ENCODE measurements around the gene EPRS1. TPM values are rescaled to one million over a fixed set of nuclear protein-coding genes. Genes with fewer than 3 reads are reported as not detected.
A peak's percentile ranks its signal among the peaks of the same experiment; 100 is the strongest.

Gene EPRS1
- total and polyA plus RNA-seq, 9 of the 15 experiments (the other 6 are each of a cell fraction or from before 2014, with no cell fraction given) = 129 to 291 (median 248) TPM

GRCh38 chr1:220032911-220033310, 13.4 kb downstream of the EPRS1 start (continued):
- no peak for TF ChIP-seq ZNF586 (CRISPR knock-in tag; conservative IDR thresholded peaks at IDR 0.05)
- no peak for TF ChIP-seq NR4A1 (CRISPR knock-in tag; IDR thresholded peaks at IDR 0.05)
- TF ChIP-seq NR4A1 (tag; IDR thresholded peaks at IDR 0.05) = no peak

GRCh38 chr1:220031287-220031686, 15.0 kb downstream of the EPRS1 start:
- H3K4me1 ChIP-seq (replicated peaks in 1 of 2; ENCODE audit: control insufficient read depth in 2 of 2, insufficient read depth in 2 of 2, low read length in 2 of 2) = no peaks in the 10 kb centered on the region
- ChIA-PET POLR2A (interaction anchor here (1.3 to 1.6 kb wide), 3 partner anchors 8 to 28 kb away, joined by 3 to 11 read pairs (median 3); no protein-coding TSS in a partner anchor), CTCF (ENCODE audit: low intra/inter-chr PET ratio) (no interaction called here)
- no peaks in the 10 kb centered on the region for H3K9me3 ChIP-seq (replicated peaks; ENCODE audit: control insufficient read depth, insufficient read depth, low read depth, low read length)
- H3K27ac ChIP-seq (ENCODE audit: extremely low read depth, low read depth, low read length) = no peak overlapping the region
- H3K9me1 ChIP-seq (ENCODE audit: control insufficient read depth, insufficient read depth, low read length) = no peaks in the 10 kb centered on the region
- 91% methylated on average over 2 of the region's 2 CpGs for WGBS (ENCODE audit: insufficient coverage, low coverage, missing lambda C conversion rate)
- H3K79me2 ChIP-seq (ENCODE audit: control insufficient read depth, insufficient read depth, low read length) = peaks cover 32% of the 10 kb centered on the region
- BruUV-seq (replicated peaks) = TSS peak; percentile 3
- DNase-seq (ENCODE audit: extremely low read depth in 1 of 4, low spot score in 3 of 4) (no peak), FAIRE-seq (no peak), ATAC-seq (no peak)
- in situ Hi-C loops (cut with MboI) = no loop called here
- H3K36me3 ChIP-seq (ENCODE audit: control insufficient read depth, insufficient read depth, low read length) = peaks cover 76% of the 10 kb centered on the region
- H3K27me3 ChIP-seq (ENCODE audit: control insufficient read depth in 2 of 2, insufficient read depth in 2 of 2, low read length in 2 of 2) = no peaks in the 10 kb centered on the region
- no peaks in the 10 kb centered on the region for H4K20me1 ChIP-seq (replicated peaks; ENCODE audit: control insufficient read depth, insufficient read depth, low read length)
- H3K4me2 ChIP-seq (ENCODE audit: insufficient read depth, low read length) = no peak overlapping the region
- no peak overlapping the region for H3K9ac ChIP-seq (ENCODE audit: insufficient read depth in 1 of 2, low read depth in 2 of 2, low read length in 2 of 2)
- no peak overlapping the region for H3K4me3 ChIP-seq
- H2AFZ ChIP-seq (ENCODE audit: low read depth, low read length) = no peak overlapping the region
- intact Hi-C loops (cut with micrococcal nuclease) = no loop called here
- TF ChIP-seq USF2 (CRISPR knock-in tag; IDR thresholded peaks at IDR 0.05) (no peak), SP1 (CRISPR knock-in tag; IDR thresholded peaks at IDR 0.05) (no peak), TRIM24 (IDR thresholded peaks at IDR 0.05) (no peak), XRCC4 (IDR thresholded peaks at IDR 0.05; ENCODE audit: extremely low read depth, insufficient read depth, insufficient read length) (no peak), CHD7 (IDR thresholded peaks at IDR 0.05; ENCODE audit: low read depth, low read length) (no peak), BCL6 (CRISPR knock-in tag; IDR thresholded peaks at IDR 0.05) (no peak), KLF1 (tag; IDR thresholded peaks at IDR 0.05) (no peak), TBL1XR1 (IDR thresholded peaks at IDR 0.05; ENCODE audit: low read length in 2 of 2) (no peak)
